Right atrium auricular region (tissue), 2 donors: ENCODE data around the gene OR2T10. TPM values are rescaled to one million over a fixed set of nuclear protein-coding genes. Genes with fewer than 3 reads are reported as not detected.

Experiments used
- DNase-seq: peaks from one replicate; pipeline ENCODE4 v3.0.0-alpha.2; 2019; ENCODE audit warnings: low spot score
- H3K27ac ChIP-seq, 2 donors: fragments of 200-600 bp; sonication (generic); 1 replicate in 1 of 2; 2 replicates in 1 of 2; pipeline ENCODE4 v1.5.1; 2016 to 2019
- H3K27me3 ChIP-seq, 2 donors: fragments of 200-600 bp; sonication (generic); one replicate each; pipeline versions ENCODE4 v1.5.1 to v1.6.0; 2017 to 2019
- H3K36me3 ChIP-seq: fragments of 200-600 bp; sonication (generic); one replicate; pipeline ENCODE4 v1.5.1; 2016
- H3K4me1 ChIP-seq, 2 donors: fragments of 200-600 bp; sonication (generic); one replicate each; pipeline versions ENCODE4 v1.5.1 to v1.6.0; 2017 to 2019
- H3K4me3 ChIP-seq, 2 donors: fragments of 200-600 bp; sonication (generic); 1 replicate in 1 of 2; 2 replicates in 1 of 2; pipeline ENCODE4 v1.5.1; 2017 to 2019; ENCODE audit warnings: mild to moderate bottlenecking in 1 of 2, moderate library complexity in 1 of 2
- H3K9me3 ChIP-seq, 2 donors: fragments of 200-600 bp; sonication (generic); one replicate each; pipeline ENCODE4 v1.5.1; 2019
- CTCF ChIP-seq, 2 donors: fragments of 200-600 bp; sonication (generic); IDR thresholded peaks; one replicate each; pipeline ENCODE4 v1.5.1; 2019; ENCODE audit warnings: antibody characterized with exemption in 2 of 2
- total RNA-seq, 2 donors: library from RNA; depleted of rRNA; stranded (reverse); fragments of >200 nt; gene quantifications; one replicate each; pipeline ENCODE4 v1.1.0, GENCODE V29; 2016

OR2T10 gene
- total RNA-seq, 2 donors from 2014 or later: not detected

- Histone ChIP-seq H3K9me3 (no peaks in the 10 kb centered on the region), H3K27ac (no peak overlapping the region), H3K27me3 (no peaks in the 10 kb centered on the region), H3K36me3 (no peaks in the 10 kb centered on the region), H3K4me1 (no peaks in the 10 kb centered on the region), H3K4me3 (no peak overlapping the region)
- DNase-seq: no peak
- TF ChIP-seq CTCF (IDR thresholded peaks at IDR 0.05): no peak
Measured at GRCh38 chr1:248599396-248599795, 1.9 kb upstream of the OR2T10 start.

GRCh38 chr1:248596615-248597014, 885 bp downstream of the OR2T10 start:
- Histone ChIP-seq H3K36me3 (no peaks in the 10 kb centered on the region), H3K27ac (no peak overlapping the region), H3K4me1 (no peaks in the 10 kb centered on the region), H3K9me3 (no peaks in the 10 kb centered on the region), H3K27me3 (no peaks in the 10 kb centered on the region), H3K4me3 (no peak overlapping the region)
- DNase-seq: no peak
- no peak for TF ChIP-seq CTCF (IDR thresholded peaks at IDR 0.05)

- H3K9me3 ChIP-seq: no peaks in the 10 kb centered on the region
- H3K36me3 ChIP-seq: no peaks in the 10 kb centered on the region
- H3K27me3 ChIP-seq: no peaks in the 10 kb centered on the region
- no peak overlapping the region for H3K4me3 ChIP-seq
- H3K27ac ChIP-seq: no peak overlapping the region
- DNase-seq: no peak
- no peaks in the 10 kb centered on the region for H3K4me1 ChIP-seq
- TF ChIP-seq CTCF (IDR thresholded peaks at IDR 0.05): no peak
Measured at GRCh38 chr1:248593226-248593625, 4.3 kb downstream of the OR2T10 start.

GRCh38 chr1:248592655-248593054, 4.8 kb downstream of the OR2T10 start:
- TF ChIP-seq CTCF (IDR thresholded peaks at IDR 0.05): no peak
- no peak overlapping the region for H3K27ac ChIP-seq
- no peaks in the 10 kb centered on the region for H3K9me3 ChIP-seq
- DNase-seq: no peak
- H3K27me3 ChIP-seq: no peaks in the 10 kb centered on the region
- no peaks in the 10 kb centered on the region for H3K36me3 ChIP-seq
- H3K4me1 ChIP-seq: no peaks in the 10 kb centered on the region
- H3K4me3 ChIP-seq: no peak overlapping the region

- TF ChIP-seq CTCF (IDR thresholded peaks at IDR 0.05): no peak
- DNase-seq: no peak
- Histone ChIP-seq H3K9me3 (no peaks in the 10 kb centered on the region), H3K4me3 (no peak overlapping the region), H3K27me3 (no peaks in the 10 kb centered on the region), H3K27ac (no peak overlapping the region), H3K36me3 (no peaks in the 10 kb centered on the region), H3K4me1 (no peaks in the 10 kb centered on the region)
Measured at GRCh38 chr1:248590055-248590454, 7.4 kb downstream of the OR2T10 start.

- no peaks in the 10 kb centered on the region for H3K27me3 ChIP-seq
- H3K27ac ChIP-seq: no peak overlapping the region
- no peak for DNase-seq
- H3K9me3 ChIP-seq: no peaks in the 10 kb centered on the region
- no peaks in the 10 kb centered on the region for H3K36me3 ChIP-seq
- no peak overlapping the region for H3K4me3 ChIP-seq
- no peaks in the 10 kb centered on the region for H3K4me1 ChIP-seq
- no peak for TF ChIP-seq CTCF (IDR thresholded peaks at IDR 0.05)
Measured at GRCh38 chr1:248589334-248589733, 8.2 kb downstream of the OR2T10 start.
